ENCODE data around the gene PCDH17. TPM values are rescaled to one million over a fixed set of nuclear protein-coding genes. Genes with fewer than 3 reads are reported as not detected.

Gene PCDH17
- polyA plus RNA-seq, 3 donors = not detected

DNA sequence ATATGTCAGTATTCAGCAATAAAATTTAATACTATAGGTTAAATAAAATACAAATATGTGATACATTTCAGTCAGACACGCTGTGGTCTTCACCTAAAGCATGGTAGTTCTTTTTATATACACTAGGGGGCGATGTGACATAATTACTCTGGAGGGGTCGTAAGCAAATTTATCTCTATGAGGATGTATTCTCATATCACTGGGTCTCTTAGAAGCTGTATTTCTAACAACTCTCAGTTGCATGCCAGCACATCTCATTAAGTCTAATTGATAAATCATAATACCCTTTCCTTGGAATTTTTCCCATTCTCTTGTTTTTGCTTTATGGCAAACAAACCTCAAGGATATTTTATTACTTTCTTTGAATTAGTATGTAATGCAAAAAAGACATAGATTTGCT lies 3.9 kb upstream of the PCDH17 start:
- H3K4me2 ChIP-seq (replicated peaks; ENCODE audit: extremely low read depth, low read length, poor library complexity, severe bottlenecking) = no peak overlapping the region
- WGBS (ENCODE audit: insufficient coverage) = no CpG with 5 or more reads among the region's 3 CpGs

DNA sequence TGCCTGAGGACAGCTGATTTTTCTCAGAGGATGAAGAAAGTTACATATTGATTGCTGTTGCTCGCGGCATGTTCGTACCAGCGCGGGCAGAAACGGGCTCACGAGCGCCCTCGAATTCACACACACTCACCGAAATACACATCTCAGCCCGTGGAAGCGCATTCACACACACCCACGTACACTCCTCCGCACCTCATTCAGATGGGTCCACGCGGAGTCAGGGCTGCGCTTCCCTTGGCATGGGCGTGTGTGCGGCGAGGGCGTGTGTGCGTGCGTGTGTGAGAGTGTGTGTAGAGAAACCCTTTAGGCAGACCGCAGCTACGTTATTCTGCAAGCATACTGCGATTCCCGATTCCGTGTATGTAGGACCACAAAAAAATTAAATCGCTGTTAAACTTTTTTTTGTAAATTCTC lies 2.1 kb upstream of the PCDH17 start:
- Mint-ChIP-seq H3K36me3 (peaks cover 8 to 17% of the 10 kb centered on the region in 2 donors), H3K9me3 (peaks cover 8 to 46% (median 34%) of the 10 kb centered on the region in 7 donors), H3K27ac (peak overlapping the region in 1 of 7 donors; percentile 46), H3K27me3 (ENCODE audit: low read depth in 3 of 3) (peaks cover 65 to 69% (median 66%) of the 10 kb centered on the region in 3 donors), H3K4me1 (peaks cover 30% of the 10 kb centered on the region), H3K4me3 (peak overlapping the region in 1 of 2 donors; percentile 91)
- H3K27ac ChIP-seq (ENCODE audit: low read depth in 1 of 2, low read length in 2 of 2) = no peak overlapping the region
- H3K27me3 ChIP-seq (ENCODE audit: control insufficient read depth in 2 of 2, insufficient read depth in 2 of 2, low read length in 2 of 2) = peaks cover 66 to 72% of the 10 kb centered on the region in 2 donors
- H3K4me2 ChIP-seq (replicated peaks; ENCODE audit: extremely low read depth, low read length, poor library complexity, severe bottlenecking) = peak overlapping the region; percentile 43
- TF ChIP-seq, protein P1, sequence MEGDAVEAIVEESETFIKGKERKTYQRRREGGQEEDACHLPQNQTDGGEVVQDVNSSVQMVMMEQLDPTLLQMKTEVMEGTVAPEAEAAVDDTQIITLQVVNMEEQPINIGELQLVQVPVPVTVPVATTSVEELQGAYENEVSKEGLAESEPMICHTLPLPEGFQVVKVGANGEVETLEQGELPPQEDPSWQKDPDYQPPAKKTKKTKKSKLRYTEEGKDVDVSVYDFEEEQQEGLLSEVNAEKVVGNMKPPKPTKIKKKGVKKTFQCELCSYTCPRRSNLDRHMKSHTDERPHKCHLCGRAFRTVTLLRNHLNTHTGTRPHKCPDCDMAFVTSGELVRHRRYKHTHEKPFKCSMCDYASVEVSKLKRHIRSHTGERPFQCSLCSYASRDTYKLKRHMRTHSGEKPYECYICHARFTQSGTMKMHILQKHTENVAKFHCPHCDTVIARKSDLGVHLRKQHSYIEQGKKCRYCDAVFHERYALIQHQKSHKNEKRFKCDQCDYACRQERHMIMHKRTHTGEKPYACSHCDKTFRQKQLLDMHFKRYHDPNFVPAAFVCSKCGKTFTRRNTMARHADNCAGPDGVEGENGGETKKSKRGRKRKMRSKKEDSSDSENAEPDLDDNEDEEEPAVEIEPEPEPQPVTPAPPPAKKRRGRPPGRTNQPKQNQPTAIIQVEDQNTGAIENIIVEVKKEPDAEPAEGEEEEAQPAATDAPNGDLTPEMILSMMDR (IDR thresholded peaks at IDR 0.05) = no peak
- H3K36me3 ChIP-seq (replicated peaks in 1 of 2; ENCODE audit: control insufficient read depth in 1 of 2, insufficient read depth in 2 of 2, low read length in 2 of 2) = no peaks in the 10 kb centered on the region
- no peak overlapping the region for H2AFZ ChIP-seq (ENCODE audit: insufficient read depth, low read depth, low read length, poor library complexity, severe bottlenecking)
- H3K79me2 ChIP-seq (ENCODE audit: insufficient read depth, low read length) = no peaks in the 10 kb centered on the region
- DNase-seq = no peak
- intact Hi-C loops (cut with micrococcal nuclease) = loop anchor here (5.0 to 10.0 kb wide), 2 partner anchors 1685 to 1688 kb away; no protein-coding TSS in a partner anchor
- H4K20me1 ChIP-seq (ENCODE audit: insufficient read depth, low read length) = no peaks in the 10 kb centered on the region
- H3K4me1 ChIP-seq (ENCODE audit: control insufficient read depth in 1 of 2, insufficient read depth in 2 of 2, low read length in 2 of 2) = peaks cover 9 to 21% of the 10 kb centered on the region in 2 donors
- peaks cover 16 to 53% of the 10 kb centered on the region in 2 donors for H3K9me3 ChIP-seq (replicated peaks in 1 of 2; ENCODE audit: control insufficient read depth in 1 of 2, insufficient read depth in 1 of 2, low read length in 2 of 2)
- H3K4me3 ChIP-seq (replicated peaks in 1 of 3; ENCODE audit: low read depth in 2 of 3, low read length in 3 of 3) = peak overlapping the region in 1 of 3 experiments; percentile 36
- H3K9ac ChIP-seq (ENCODE audit: insufficient read depth, low read length, poor library complexity, severe bottlenecking) = no peak overlapping the region
- WGBS (ENCODE audit: insufficient coverage) = 0% methylated on average over 13 of the region's 29 CpGs

More for the DNA sequence above, 3.9 kb upstream of the PCDH17 start:
- Mint-ChIP-seq H3K27me3 (ENCODE audit: low read depth in 3 of 3) (peaks cover 49 to 52% (median 50%) of the 10 kb centered on the region in 3 donors), H3K9me3 (peaks cover 2 to 32% (median 19%) of the 10 kb centered on the region in 7 donors), H3K4me3 (no peak overlapping the region), H3K27ac (no peak overlapping the region), H3K36me3 (peaks cover 5 to 9% of the 10 kb centered on the region in 2 donors), H3K4me1 (peaks cover 28% of the 10 kb centered on the region)
- Histone ChIP-seq H3K9me3 (replicated peaks in 1 of 2; ENCODE audit: control insufficient read depth in 1 of 2, insufficient read depth in 1 of 2, low read length in 2 of 2) (peaks cover 3 to 37% of the 10 kb centered on the region in 2 donors), H4K20me1 (ENCODE audit: insufficient read depth, low read length) (no peaks in the 10 kb centered on the region), H3K27me3 (ENCODE audit: control insufficient read depth in 2 of 2, insufficient read depth in 2 of 2, low read length in 2 of 2) (peaks cover 52 to 55% of the 10 kb centered on the region in 2 donors), H3K27ac (ENCODE audit: low read depth in 1 of 2, low read length in 2 of 2) (no peak overlapping the region), H2AFZ (ENCODE audit: insufficient read depth, low read depth, low read length, poor library complexity, severe bottlenecking) (no peak overlapping the region), H3K4me3 (replicated peaks in 1 of 3; ENCODE audit: low read depth in 2 of 3, low read length in 3 of 3) (no peak overlapping the region), H3K36me3 (replicated peaks in 1 of 2; ENCODE audit: control insufficient read depth in 1 of 2, insufficient read depth in 2 of 2, low read length in 2 of 2) (no peaks in the 10 kb centered on the region), H3K9ac (ENCODE audit: insufficient read depth, low read length, poor library complexity, severe bottlenecking) (no peak overlapping the region), H3K4me1 (ENCODE audit: control insufficient read depth in 1 of 2, insufficient read depth in 2 of 2, low read length in 2 of 2) (peaks cover 9 to 21% of the 10 kb centered on the region in 2 donors), H3K79me2 (ENCODE audit: insufficient read depth, low read length) (no peaks in the 10 kb centered on the region)
- DNase-seq = peak in 1 of 3 donors; percentile 0
- intact Hi-C loops (cut with micrococcal nuclease) = loop anchor here (5.0 to 10.0 kb wide), 2 partner anchors 1687 to 1690 kb away; no protein-coding TSS in a partner anchor
- TF ChIP-seq, protein P1 (IDR thresholded peaks at IDR 0.05) = peak; percentile 61
